ENCODE measurements around the gene HGS. TPM values are rescaled to one million over a fixed set of nuclear protein-coding genes. Genes with fewer than 3 reads are reported as not detected.
A peak's percentile ranks its signal among the peaks of the same experiment; 100 is the strongest.

Gene HGS
- total and polyA plus RNA-seq, 2 of the 13 experiments (the other 11 are each of a cell fraction or from before 2014, with no cell fraction given), result 73.3 to 78.1 TPM

GRCh38 chr17:81666342-81667191 lies 17.2 kb upstream of the HGS start, which contains the start of the genes CCDC137 and OXLD1 (continued):
- TF ChIP-seq PRDM4 (CRISPR knock-in tag; IDR thresholded peaks at IDR 0.05; ENCODE audit: borderline replicate concordance) (no peak), SRSF1 (optimal IDR thresholded peaks at IDR 0.05; ENCODE audit: low read depth, low read length) (no peak), MTA3 (CRISPR knock-in tag; IDR thresholded peaks at IDR 0.05) (no peak), ARNTL (CRISPR knock-in tag; IDR thresholded peaks at IDR 0.05) (no peak), LRRFIP1 (CRISPR knock-in tag; conservative IDR thresholded peaks at IDR 0.05) (no peak), SAP130 (CRISPR knock-in tag; IDR thresholded peaks at IDR 0.05; ENCODE audit: low read depth) (peak; percentile 99), FOXO1 (CRISPR knock-in tag; IDR thresholded peaks at IDR 0.05) (peak; percentile 16; the same call in 1 of the 2 replicates), CBFB (CRISPR knock-in tag; IDR thresholded peaks at IDR 0.05) (peak; percentile 75), ZBTB34 (CRISPR knock-in tag; IDR thresholded peaks at IDR 0.05) (no peak; the same call in 1 of the 2 replicates), ZNF10 (CRISPR knock-in tag; IDR thresholded peaks at IDR 0.05; ENCODE audit: borderline replicate concordance, low read depth) (no peak), ZNF792 (CRISPR knock-in tag; IDR thresholded peaks at IDR 0.05) (no peak; the same call in 1 of the 2 replicates), ATF7-NPFF (CRISPR knock-in tag; IDR thresholded peaks at IDR 0.05; ENCODE audit: low read depth) (peak; percentile 97), GABPB1 (CRISPR knock-in tag; IDR thresholded peaks at IDR 0.05) (peak; percentile 100), AGO1 (IDR thresholded peaks at IDR 0.05; ENCODE audit: low read depth, low read length, poor library complexity, severe bottlenecking) (peak; percentile 50), ZBTB1 (CRISPR knock-in tag; IDR thresholded peaks at IDR 0.05; ENCODE audit: borderline replicate concordance) (no peak), ZNF468 (CRISPR knock-in tag; IDR thresholded peaks at IDR 0.05) (no peak), NFIC (IDR thresholded peaks at IDR 0.05; ENCODE audit: low read length) (no peak), ZHX1 (CRISPR knock-in tag; IDR thresholded peaks at IDR 0.05; ENCODE audit: low read depth) (peak; percentile 89), ZNF777 (CRISPR knock-in tag; IDR thresholded peaks at IDR 0.05) (0 out of 2 replicates have a peak, but pooled peaks have one; percentile 26)
